Thyroid gland (tissue), 4 donors: Measurements from ENCODE around the gene PSME1. TPM values are rescaled to one million over a fixed set of nuclear protein-coding genes. Genes with fewer than 3 reads are reported as not detected.
A peak's percentile ranks its signal among the peaks of the same experiment; 100 is the strongest.

Source experiments
- DNase-seq, 2 donors: peaks; one replicate each; pipeline ENCODE4 v3.0.0-alpha.2; 2019
- H3K27ac ChIP-seq, 3 donors: fragments of 200-600 bp; sonication (generic); 1 replicate in 2 of 3; 2 replicates in 1 of 3; pipeline ENCODE4 v1.5.1; 2016 to 2019; ENCODE audit warnings: mild to moderate bottlenecking in 1 of 3, moderate library complexity in 1 of 3
- H3K27me3 ChIP-seq: fragments of 200-600 bp; sonication (generic); one replicate; pipeline ENCODE4 v1.5.1; 2019
- H3K36me3 ChIP-seq, 2 donors: fragments of 200-600 bp; sonication (generic); one replicate each; pipeline ENCODE4 v1.5.1; 2016 to 2019
- H3K4me1 ChIP-seq, 2 donors: fragments of 200-600 bp; sonication (generic); one replicate each; pipeline ENCODE4 v1.5.1; 2017 to 2019
- H3K4me3 ChIP-seq, 3 donors: fragments of 200-600 bp; sonication (generic); replicated peaks in 1 of 3; 1 replicate in 2 of 3; 2 replicates in 1 of 3; pipeline ENCODE4 v1.5.1; 2016; ENCODE audit warnings: mild to moderate bottlenecking in 1 of 3
- H3K9me3 ChIP-seq: fragments of 200-600 bp; sonication (generic); one replicate; pipeline ENCODE4 v1.5.1; 2017
- CTCF ChIP-seq, 6 experiments: fragments of 200-600 bp in 3 of 6; fragments of 450-650 bp in 3 of 6; sonication (generic) in 3 of 6; IDR thresholded peaks; one replicate each; pipeline ENCODE4 v1.5.1; 2016 to 2019; ENCODE audit warnings: antibody characterized with exemption in 6 of 6, mild to moderate bottlenecking in 2 of 6, inconsistent platforms in 1 of 6, moderate library complexity in 1 of 6
- POLR2A ChIP-seq, 2 donors: fragments of 450-650 bp; IDR thresholded peaks; one replicate each; pipeline ENCODE4 v1.6.1; 2017; ENCODE audit warnings: antibody characterized with exemption in 2 of 2, mild to moderate bottlenecking in 2 of 2, moderate library complexity in 1 of 2
- WGBS, 2 donors: methylation state at CpG; one replicate each; pipeline ENCODE4 v1.1.5; 2017; 5-methylcytosine and 5-hydroxymethylcytosine counted together
- intact Hi-C: fragments of 100-400 bp; cut with DNase I; formaldehyde crosslinking; loops from one replicate; pipeline ENCODE4 v1.15.1; 2023
- total RNA-seq, 4 donors: library from RNA; depleted of rRNA; stranded (reverse); fragments of >200 nt; gene quantifications; one replicate each; pipeline ENCODE4 v1.2.3, GENCODE V29; 2016

Gene PSME1
- total RNA-seq, 4 donors from 2014 or later: 117 to 193 (median 186) TPM

GRCh38 chr14:24171422-24172260 is 35.6 kb downstream of the PSME1 start, which contains the start of gene REC8:
Gene REC8, plus strand, starts transcription at chr14:24172080. Its CDS starts 473 bp downstream, at chr14:24172553.
- Histone ChIP-seq H3K36me3 (peaks cover 3% of the 10 kb centered on the region in 2 donors), H3K27me3 (no peaks in the 10 kb centered on the region), H3K4me1 (peaks cover 3 to 5% of the 10 kb centered on the region in 2 donors), H3K27ac (no peak within 1 kb of the TSS), H3K9me3 (no peaks in the 10 kb centered on the region), H3K4me3 (peak within 1 kb of the TSS in 1 of 3 donors; percentile 6)
- WGBS, 2 donors: 16 to 22% methylated on average over 38 to 49 of the region's 63 CpGs
- DNase-seq: peak; percentile 77 to 88
- TF ChIP-seq CTCF (IDR thresholded peaks at IDR 0.05) (no peak), POLR2A (IDR thresholded peaks at IDR 0.05) (no peak)
- intact Hi-C loops: no loop called here

GRCh38 chr14:24172261-24172860 is 36.4 kb downstream of the PSME1 start:
- WGBS, 2 donors: 33 to 41% methylated on average over 25 to 30 of the region's 30 CpGs
- peaks cover 3 to 5% of the 10 kb centered on the region in 2 donors for H3K4me1 ChIP-seq
- H3K9me3 ChIP-seq: no peaks in the 10 kb centered on the region
- intact Hi-C loops: no loop called here
- H3K36me3 ChIP-seq: no peaks in the 10 kb centered on the region
- TF ChIP-seq CTCF (IDR thresholded peaks at IDR 0.05) (no peak), POLR2A (IDR thresholded peaks at IDR 0.05) (no peak)
- no peak overlapping the region for H3K27ac ChIP-seq
- no peaks in the 10 kb centered on the region for H3K27me3 ChIP-seq
- peak in 1 of 2 donors; percentile 6 for DNase-seq
- peak overlapping the region in 1 of 3 donors; percentile 6 for H3K4me3 ChIP-seq

DNA sequence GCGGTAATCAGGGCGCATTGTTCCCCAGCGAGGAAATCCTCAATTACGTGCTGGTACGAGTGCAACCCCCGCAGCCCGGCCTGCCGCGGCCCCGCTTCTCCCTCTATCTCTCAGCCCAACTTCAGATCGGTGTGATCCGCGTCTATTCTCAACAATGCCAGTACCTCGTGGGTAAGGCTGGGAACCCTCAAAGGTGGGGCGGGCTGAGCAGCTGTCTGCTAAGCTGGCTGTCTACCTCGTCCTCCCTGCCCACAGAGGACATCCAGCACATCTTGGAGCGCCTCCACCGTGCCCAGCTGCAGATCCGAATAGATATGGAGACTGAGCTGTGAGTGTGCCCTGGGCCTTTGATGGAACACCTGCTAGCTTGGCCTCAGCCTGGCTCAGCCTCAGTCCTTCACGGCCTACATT is 36.9 kb downstream of the PSME1 start:
- TF ChIP-seq POLR2A (IDR thresholded peaks at IDR 0.05) (no peak), CTCF (IDR thresholded peaks at IDR 0.05) (no peak)
- intact Hi-C loops: no loop called here
- DNase-seq: no peak
- Histone ChIP-seq H3K4me1 (peaks cover 3 to 5% of the 10 kb centered on the region in 2 donors), H3K9me3 (no peaks in the 10 kb centered on the region), H3K27me3 (no peaks in the 10 kb centered on the region), H3K4me3 (no peak overlapping the region), H3K36me3 (no peaks in the 10 kb centered on the region), H3K27ac (no peak overlapping the region)
- WGBS, 2 donors: 69 to 77% methylated on average over 14 to 20 of the region's 20 CpGs

DNA sequence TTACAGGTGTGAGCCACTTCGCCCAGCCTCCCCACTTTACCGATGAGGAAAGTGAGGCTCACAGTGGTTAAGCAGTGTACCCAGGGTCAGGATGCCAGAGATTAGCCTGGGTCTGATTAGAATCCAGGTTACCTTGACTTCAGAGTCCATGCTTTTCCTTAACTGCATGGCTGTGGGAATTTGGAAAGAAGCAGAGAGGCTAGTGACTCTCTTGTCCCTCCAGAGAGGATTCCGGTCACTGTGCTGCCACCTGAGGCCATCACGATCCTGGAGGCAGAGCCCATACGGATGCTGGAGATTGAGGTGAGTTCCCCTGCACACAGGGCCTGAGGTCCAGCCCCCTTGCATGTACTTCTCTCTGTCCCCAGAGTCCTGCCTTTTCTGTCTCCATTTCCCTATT is 40.6 kb downstream of the PSME1 start:
- Histone ChIP-seq H3K4me1 (peaks cover 1 to 17% of the 10 kb centered on the region in 2 donors), H3K36me3 (peaks cover 7 to 11% of the 10 kb centered on the region in 2 donors), H3K27ac (no peak overlapping the region), H3K27me3 (no peaks in the 10 kb centered on the region), H3K4me3 (no peak overlapping the region), H3K9me3 (no peaks in the 10 kb centered on the region)
- DNase-seq: no peak
- WGBS, 2 donors: 95 to 97% methylated on average over 4 to 5 of the region's 5 CpGs
- intact Hi-C loops: no loop called here
- TF ChIP-seq POLR2A (IDR thresholded peaks at IDR 0.05): no peak
- no peak for TF ChIP-seq CTCF (IDR thresholded peaks at IDR 0.05)
